ENCODE results near the gene POLD3. TPM values are rescaled to one million over a fixed set of nuclear protein-coding genes. Genes with fewer than 3 reads are reported as not detected.
A peak's percentile ranks its signal among the peaks of the same experiment; 100 is the strongest.
"Not testable (repeated sequence)": the region's sequence is repeated elsewhere in the genome, so short reads cannot be mapped to it uniquely, and the experiment has no call there.

POLD3 gene
- total RNA-seq, 1 donor from 2014 or later: 6.2 TPM

GRCh38 chr11:74583024-74583624 lies 9.3 kb upstream of the POLD3 start:
- Histone ChIP-seq H3K4me3 (no peak overlapping the region), H3K27ac (replicated peaks) (no peak overlapping the region), H3K9me3 (replicated peaks) (no peaks in the 10 kb centered on the region), H3K4me1 (no peaks in the 10 kb centered on the region), H3K36me3 (no peaks in the 10 kb centered on the region), H3K27me3 (ENCODE audit: low read depth) (no peaks in the 10 kb centered on the region)
- intact Hi-C loops (cut with micrococcal nuclease): no loop called here
- no peak for TF ChIP-seq CTCF (IDR thresholded peaks at IDR 0.05; ENCODE audit: borderline replicate concordance)
- DNase-seq: no peak

GRCh38 chr11:74590492-74590891 lies 1.9 kb upstream of the POLD3 start:
- intact Hi-C loops (cut with micrococcal nuclease); H3K4me3 ChIP-seq; H3K27ac ChIP-seq (replicated peaks): not testable (repeated sequence)

GRCh38 chr11:74592063-74592440 lies 330 bp upstream of the POLD3 start:
- intact Hi-C loops (cut with micrococcal nuclease): no loop called here
- H3K4me3 ChIP-seq: peak overlapping the region; percentile 91
- no peaks in the 10 kb centered on the region for H3K27me3 ChIP-seq (ENCODE audit: low read depth)
- H3K4me1 ChIP-seq: peaks cover 23% of the 10 kb centered on the region
- no peak for TF ChIP-seq CTCF (IDR thresholded peaks at IDR 0.05; ENCODE audit: borderline replicate concordance)
- H3K36me3 ChIP-seq: peaks cover 20% of the 10 kb centered on the region
- no peaks in the 10 kb centered on the region for H3K9me3 ChIP-seq (replicated peaks)
- no peak for DNase-seq
- peak overlapping the region; percentile 81 for H3K27ac ChIP-seq (replicated peaks)

More at GRCh38 chr11:74590492-74590891, 1.9 kb upstream of the POLD3 start:
- H3K27me3 ChIP-seq (ENCODE audit: low read depth); H3K9me3 ChIP-seq (replicated peaks); DNase-seq: not testable (repeated sequence)
- peaks cover 23% of the 10 kb centered on the region for H3K4me1 ChIP-seq
- peaks cover 11% of the 10 kb centered on the region for H3K36me3 ChIP-seq

GRCh38 chr11:74593463-74593862 lies 1.1 kb downstream of the POLD3 start:
- DNase-seq: no peak
- intact Hi-C loops (cut with micrococcal nuclease): no loop called here
- peaks cover 34% of the 10 kb centered on the region for H3K36me3 ChIP-seq
- no peaks in the 10 kb centered on the region for H3K27me3 ChIP-seq (ENCODE audit: low read depth)
- H3K4me1 ChIP-seq: peaks cover 23% of the 10 kb centered on the region
- peak overlapping the region; percentile 81 for H3K27ac ChIP-seq (replicated peaks)
- H3K4me3 ChIP-seq: peak overlapping the region; percentile 91
- no peak for TF ChIP-seq CTCF (IDR thresholded peaks at IDR 0.05; ENCODE audit: borderline replicate concordance)
- no peaks in the 10 kb centered on the region for H3K9me3 ChIP-seq (replicated peaks)

GRCh38 chr11:74602637-74603556 lies 10.5 kb downstream of the POLD3 start:
- DNase-seq: no peak
- intact Hi-C loops (cut with micrococcal nuclease): no loop called here

More at GRCh38 chr11:74602637-74603556, 10.5 kb downstream of the POLD3 start:
- Histone ChIP-seq H3K9me3 (replicated peaks) (no peaks in the 10 kb centered on the region), H3K36me3 (peaks cover 25% of the 10 kb centered on the region), H3K27ac (replicated peaks) (no peak overlapping the region), H3K4me1 (peaks cover 11% of the 10 kb centered on the region), H3K4me3 (no peak overlapping the region), H3K27me3 (ENCODE audit: low read depth) (no peaks in the 10 kb centered on the region)
- TF ChIP-seq CTCF (IDR thresholded peaks at IDR 0.05; ENCODE audit: borderline replicate concordance): no peak
